HG02885 (cell line): ENCODE data around the gene ENAH.

Experiments
- ATAC-seq: cut with Tn5 transposase; IDR thresholded peaks from one replicate; pipeline ENCODE4 v1.9.1; 2021; ENCODE audit warnings: mild to moderate bottlenecking; ENCODE audit not compliant: unreplicated experiment, poor library complexity

ENAH gene

GRCh38 chr1:225573216-225573615 is 79.7 kb downstream of the ENAH start:
- ATAC-seq = no peak

DNA sequence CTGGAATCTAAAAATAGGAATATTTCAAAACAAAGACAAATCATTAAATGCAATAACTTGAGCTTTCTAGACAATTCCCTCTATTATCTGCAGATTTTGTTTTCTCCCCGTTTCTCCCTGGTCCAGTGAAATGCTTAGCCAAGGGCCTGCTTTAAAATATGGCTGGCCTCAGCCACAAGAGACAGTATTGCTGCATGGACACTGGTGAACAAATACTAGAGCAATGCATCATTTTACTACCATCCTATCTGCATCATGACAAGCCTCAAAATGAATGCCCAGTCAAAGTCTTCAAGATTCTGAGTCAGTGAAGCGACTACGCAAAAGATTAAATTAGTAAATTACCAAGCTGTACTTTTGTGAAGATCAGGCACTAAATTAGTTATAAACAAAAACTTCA is 80.5 kb downstream of the ENAH start:
- no peak for ATAC-seq

DNA sequence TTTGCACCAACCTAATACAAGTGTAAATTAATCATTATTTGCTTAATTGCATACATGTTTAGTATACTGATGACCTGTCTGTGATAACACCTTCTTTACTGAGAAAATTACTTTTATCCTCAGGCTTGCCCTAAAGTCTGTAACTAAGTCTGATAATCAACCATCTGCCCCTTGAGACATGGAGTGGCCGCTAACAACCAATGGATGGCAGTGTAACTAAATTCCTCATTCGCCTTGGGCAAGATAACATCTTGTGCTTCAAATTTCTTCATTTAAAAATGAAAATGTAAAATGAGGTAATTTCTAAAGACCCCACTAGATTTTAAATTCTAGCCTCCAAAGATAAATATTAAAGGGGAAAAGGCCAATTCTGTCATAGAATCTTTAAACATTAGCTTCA is 85.1 kb downstream of the ENAH start:
- no peak for ATAC-seq

DNA sequence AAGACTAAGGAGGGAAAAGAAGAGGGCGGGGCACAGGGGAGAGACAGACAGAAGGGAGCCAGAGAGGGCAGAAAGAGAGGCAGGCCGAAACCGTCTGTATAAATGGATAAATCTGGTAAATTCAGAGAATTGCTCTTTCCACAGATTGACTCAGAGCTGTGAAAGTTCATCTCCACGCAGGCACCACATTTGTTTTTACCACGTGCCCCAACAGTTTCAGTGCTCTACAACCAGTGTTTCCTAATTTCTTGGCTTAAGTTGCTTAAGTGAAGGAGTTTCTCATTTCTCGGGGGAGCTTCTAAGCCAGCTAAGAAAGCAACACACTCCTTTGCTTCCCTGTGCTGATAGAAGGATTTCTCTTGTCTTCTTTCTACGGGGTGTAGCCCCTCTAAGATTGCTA is 87.1 kb downstream of the ENAH start:
- no peak for ATAC-seq

GRCh38 chr1:225561675-225562074 is 91.2 kb downstream of the ENAH start:
- ATAC-seq = no peak

- no peak for ATAC-seq
Measured at GRCh38 chr1:225559902-225560301, 93.0 kb downstream of the ENAH start.

DNA sequence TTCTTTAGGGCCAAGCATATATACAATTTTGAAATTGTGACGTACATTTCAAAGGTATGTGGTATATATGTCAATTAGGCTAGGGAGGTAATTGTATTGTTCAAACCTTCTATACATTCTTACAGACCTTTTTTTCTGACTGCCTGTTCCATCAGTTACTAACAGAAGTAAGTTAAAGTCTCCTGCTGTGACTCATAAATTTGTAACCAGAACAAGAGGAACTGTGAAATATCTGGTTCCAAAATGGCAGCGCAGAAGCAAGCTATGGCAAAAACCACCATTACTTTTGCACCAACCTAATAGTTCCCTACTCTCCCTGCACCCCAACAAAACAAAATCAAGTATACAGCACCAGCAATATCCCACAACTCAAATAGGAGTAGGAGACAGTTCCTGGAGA is 93.6 kb downstream of the ENAH start:
- ATAC-seq = no peak

GRCh38 chr1:225556694-225557093 is 96.2 kb downstream of the ENAH start:
- no peak for ATAC-seq

- no peak for ATAC-seq
Measured at GRCh38 chr1:225555821-225556220, 97.1 kb downstream of the ENAH start.

GRCh38 chr1:225554216-225554812 is 98.6 kb downstream of the ENAH start:
- no peak for ATAC-seq

- no peak for ATAC-seq
Measured at GRCh38 chr1:225549821-225550220, 103.1 kb downstream of the ENAH start.

DNA sequence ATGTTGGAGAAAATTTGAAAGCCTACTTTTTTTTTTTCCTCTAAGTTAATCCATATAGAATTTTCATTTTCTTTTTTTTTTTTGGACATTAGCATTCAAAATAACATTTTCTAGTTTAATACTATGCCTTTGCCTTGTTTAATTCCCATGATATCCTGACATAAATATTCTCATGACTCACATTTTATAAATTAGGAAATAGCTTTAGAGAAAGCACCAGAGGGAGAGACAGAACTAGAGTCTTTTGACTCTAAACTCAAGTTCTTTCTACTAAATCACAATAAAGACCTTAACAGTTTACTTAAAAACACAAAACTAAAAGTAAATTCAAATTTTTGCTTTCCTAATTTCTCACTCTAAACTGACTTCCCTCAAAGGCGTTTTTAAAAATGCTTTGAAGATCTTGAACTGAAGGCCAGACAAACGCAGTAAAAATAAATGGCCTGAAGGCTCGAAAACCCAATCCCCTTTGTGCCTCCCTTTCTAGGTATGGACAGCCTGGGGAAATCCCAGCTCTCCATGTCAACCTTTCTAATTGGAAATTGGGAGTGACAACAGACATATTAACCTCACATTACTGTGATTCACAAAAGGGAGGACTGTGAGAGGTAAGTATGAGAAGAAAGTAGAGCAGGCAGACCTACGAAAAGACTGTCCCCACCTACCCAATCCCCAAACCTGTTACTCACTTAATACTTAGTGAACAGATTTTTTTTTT is 104.6 kb downstream of the ENAH start:
- ATAC-seq = no peak

DNA sequence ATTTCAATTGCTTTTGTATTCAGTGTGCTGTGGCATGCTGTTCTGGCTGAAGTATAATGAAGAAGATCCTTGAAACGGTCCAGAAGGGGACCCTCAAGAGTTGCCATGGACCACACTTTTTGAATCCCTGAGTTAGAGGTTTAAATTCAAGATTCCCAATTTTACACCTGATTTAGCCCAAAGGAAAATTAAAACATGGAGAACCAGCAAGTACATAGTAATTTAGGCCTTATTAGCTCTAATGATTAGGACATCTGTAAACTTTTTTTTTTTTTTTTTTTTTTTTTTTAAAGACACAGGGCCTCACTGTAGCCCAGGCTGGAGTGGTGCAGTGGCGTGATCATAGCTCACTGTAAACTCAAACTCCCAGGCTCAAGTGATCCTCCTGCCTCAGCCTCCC is 107.3 kb downstream of the ENAH start:
- ATAC-seq = no peak

- ATAC-seq = no peak
Measured at GRCh38 chr1:225544924-225545323, 108.0 kb downstream of the ENAH start.

GRCh38 chr1:225544263-225544662 is 108.7 kb downstream of the ENAH start:
- no peak for ATAC-seq

GRCh38 chr1:225543350-225543749 is 109.6 kb downstream of the ENAH start:
- ATAC-seq = no peak

DNA sequence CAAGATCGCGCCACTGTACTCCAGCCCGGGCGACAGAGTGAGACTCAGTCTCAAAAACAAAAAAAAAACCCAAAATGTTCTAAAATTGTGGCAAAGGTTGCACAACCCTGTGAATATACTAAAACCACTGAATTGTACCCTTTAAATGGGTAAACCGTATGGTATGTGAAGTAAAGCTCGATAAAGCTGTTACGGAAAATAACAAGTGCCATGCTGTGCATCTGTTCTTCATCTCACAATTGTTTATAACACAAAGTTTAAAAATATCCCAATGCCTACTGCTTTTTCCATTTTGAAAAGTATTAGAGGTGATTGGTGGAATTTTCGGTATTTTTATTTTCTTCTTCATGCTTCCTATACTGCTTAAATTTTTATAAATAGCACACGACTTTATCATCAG is 111.5 kb downstream of the ENAH start:
- no peak for ATAC-seq

DNA sequence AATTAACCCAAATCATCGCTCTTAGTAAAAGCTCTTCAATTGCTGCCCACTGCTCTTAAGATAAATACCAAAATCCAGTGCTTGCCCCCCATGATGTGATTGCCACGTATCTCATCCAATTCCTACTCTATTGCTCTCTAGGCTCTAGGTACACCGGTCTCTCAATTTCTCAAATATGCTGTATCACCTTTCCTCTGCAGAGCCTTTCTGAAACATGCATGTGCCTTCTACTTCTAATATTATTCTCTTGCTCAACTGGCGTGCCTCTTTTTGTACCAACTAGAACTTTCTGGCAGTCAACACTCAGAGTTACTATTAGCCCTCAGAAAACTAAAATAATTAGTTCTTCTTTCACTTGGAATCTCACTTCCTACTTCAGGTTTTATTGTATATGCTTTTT is 113.3 kb downstream of the ENAH start:
- no peak for ATAC-seq

GRCh38 chr1:225539069-225539468 is 113.9 kb downstream of the ENAH start:
- no peak for ATAC-seq

DNA sequence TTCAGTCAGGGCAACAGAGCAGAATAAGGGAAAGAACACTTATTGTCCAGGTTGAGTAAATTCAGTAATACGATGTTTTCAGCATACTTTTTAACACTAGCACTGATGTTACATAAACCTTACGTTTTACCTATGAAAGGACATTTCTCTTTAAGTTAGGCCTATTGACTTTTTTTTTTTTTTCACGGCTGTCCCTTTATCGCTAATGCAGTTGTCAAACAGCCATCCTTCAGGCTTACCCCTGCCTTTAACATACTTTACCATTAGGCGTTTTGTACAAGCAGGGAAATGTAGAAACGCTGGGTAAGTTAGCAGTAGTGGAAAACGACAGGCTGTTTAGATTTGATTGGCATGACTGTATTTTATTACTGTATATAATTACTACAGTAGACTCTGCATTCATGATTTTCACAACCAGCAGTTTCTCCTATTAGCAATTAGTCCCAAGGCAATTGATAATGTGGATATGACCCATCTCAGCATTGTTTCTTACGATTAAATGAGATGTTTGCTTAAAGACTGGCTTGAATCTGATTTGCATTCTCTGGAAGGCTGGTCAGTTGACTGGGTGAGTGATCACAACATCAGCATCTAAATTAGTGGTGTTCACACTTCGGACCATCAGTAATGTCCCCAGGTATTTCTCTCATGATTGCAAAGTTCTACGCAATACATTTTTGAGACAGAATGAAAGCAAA is 115.2 kb downstream of the ENAH start:
- no peak for ATAC-seq

- ATAC-seq = no peak
Measured at GRCh38 chr1:225535280-225535679, 117.6 kb downstream of the ENAH start.

- no peak for ATAC-seq
Measured at GRCh38 chr1:225534772-225535171, 118.2 kb downstream of the ENAH start.
